Peyer's patch (tissue), 4 donors: ENCODE results near the gene NAA80.

Experiments used
- CTCF ChIP-seq, 6 experiments: fragments of 450-650 bp in 4 of 6; fragments of 200-600 bp in 2 of 6; sonication (generic) in 1 of 6; IDR thresholded peaks; one replicate each; pipeline ENCODE4 v1.5.1; 2017 to 2019; ENCODE audit warnings: antibody characterized with exemption in 6 of 6, mild to moderate bottlenecking in 3 of 6, moderate library complexity in 1 of 6
- POLR2A ChIP-seq, 2 donors: fragments of 450-650 bp; IDR thresholded peaks; one replicate each; pipeline ENCODE4 v1.5.1; 2017; ENCODE audit warnings: antibody characterized with exemption in 2 of 2, mild to moderate bottlenecking in 2 of 2, moderate library complexity in 2 of 2

- TF ChIP-seq CTCF (IDR thresholded peaks at IDR 0.05) (no peak), POLR2A (IDR thresholded peaks at IDR 0.05) (no peak)
These were observed 29.7 kb downstream of the NAA80 start for GRCh38 chr3:50269460-50269859.
